ENCODE data around the gene LDLRAD4.

Gene LDLRAD4

GRCh38 chr18:13229001-13229671 lies 10.6 kb downstream of the LDLRAD4 start:
- DNase-seq (ENCODE audit: low read depth in 2 of 2) = no peak

GRCh38 chr18:13231151-13231550 lies 12.6 kb downstream of the LDLRAD4 start:
- no peak for DNase-seq (ENCODE audit: low read depth in 2 of 2)

GRCh38 chr18:13232086-13232917 lies 13.7 kb downstream of the LDLRAD4 start:
- no peak for DNase-seq (ENCODE audit: low read depth in 2 of 2)

- no peak for DNase-seq (ENCODE audit: low read depth in 2 of 2)
These were observed 14.6 kb downstream of the LDLRAD4 start for GRCh38 chr18:13232971-13233786.

GRCh38 chr18:13233787-13234783 lies 15.5 kb downstream of the LDLRAD4 start:
- DNase-seq (ENCODE audit: low read depth in 2 of 2) = no peak

- DNase-seq (ENCODE audit: low read depth in 2 of 2) = no peak
These were observed 16.9 kb downstream of the LDLRAD4 start for GRCh38 chr18:13235421-13235831.

- no peak for DNase-seq (ENCODE audit: low read depth in 2 of 2)
These were observed 17.4 kb downstream of the LDLRAD4 start for GRCh38 chr18:13235981-13236380.

- DNase-seq (ENCODE audit: low read depth in 2 of 2) = no peak
These were observed 17.9 kb downstream of the LDLRAD4 start for GRCh38 chr18:13236411-13236810.

GRCh38 chr18:13237073-13237472 lies 18.5 kb downstream of the LDLRAD4 start:
- DNase-seq (ENCODE audit: low read depth in 2 of 2) = no peak

GRCh38 chr18:13237641-13238040 lies 19.1 kb downstream of the LDLRAD4 start:
- no peak for DNase-seq (ENCODE audit: low read depth in 2 of 2)

GRCh38 chr18:13239171-13239956 lies 20.8 kb downstream of the LDLRAD4 start:
- DNase-seq (ENCODE audit: low read depth in 2 of 2) = no peak

- DNase-seq (ENCODE audit: low read depth in 2 of 2) = no peak
These were observed 21.6 kb downstream of the LDLRAD4 start for GRCh38 chr18:13240060-13240725.

GRCh38 chr18:13241083-13241892 lies 22.7 kb downstream of the LDLRAD4 start:
- DNase-seq (ENCODE audit: low read depth in 2 of 2) = no peak

- DNase-seq (ENCODE audit: low read depth in 2 of 2) = no peak
These were observed 23.3 kb downstream of the LDLRAD4 start for GRCh38 chr18:13241893-13242175.

GRCh38 chr18:13242797-13243196 lies 24.2 kb downstream of the LDLRAD4 start:
- DNase-seq (ENCODE audit: low read depth in 2 of 2) = no peak

GRCh38 chr18:13243363-13243762 lies 24.8 kb downstream of the LDLRAD4 start:
- DNase-seq (ENCODE audit: low read depth in 2 of 2) = no peak

GRCh38 chr18:13244135-13244534 lies 25.6 kb downstream of the LDLRAD4 start:
- DNase-seq (ENCODE audit: low read depth in 2 of 2) = no peak

- no peak for DNase-seq (ENCODE audit: low read depth in 2 of 2)
These were observed 27.0 kb downstream of the LDLRAD4 start for GRCh38 chr18:13245481-13246000.

- DNase-seq (ENCODE audit: low read depth in 2 of 2) = no peak
These were observed 27.6 kb downstream of the LDLRAD4 start for GRCh38 chr18:13246121-13246520.
